CD4-positive, alpha-beta T cell treated with Interleukin-6 at 100 ng/mL for 8 hours (primary cell): ENCODE measurements around the gene PDLIM5.
"Not testable (repeated sequence)": the region's sequence is repeated elsewhere in the genome, so short reads cannot be mapped to it uniquely, and the experiment has no call there.

ENCODE experiments used
- DNase-seq: peaks from one replicate; pipeline ENCODE4 v3.0.0-alpha.2; 2020; ENCODE audit warnings: mixed read lengths, low spot score

The PDLIM5 gene

DNA sequence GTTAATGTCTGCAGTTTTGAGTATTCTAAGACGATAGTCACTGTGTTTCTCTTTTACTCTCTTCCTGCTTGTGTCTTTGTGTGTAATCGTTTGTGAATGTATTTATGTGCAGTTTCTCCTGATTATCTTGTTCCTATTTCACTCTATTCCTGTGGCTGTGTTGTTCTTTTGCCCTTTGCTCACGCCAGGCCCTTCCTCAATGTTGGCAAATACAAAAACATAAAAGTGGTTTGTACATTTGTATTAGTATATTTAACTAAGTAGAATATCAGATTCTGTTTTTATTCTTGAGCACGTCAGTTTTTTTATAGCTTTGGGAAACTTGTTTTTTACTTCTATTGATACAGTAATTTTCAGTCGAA lies 198.4 kb downstream of the PDLIM5 start:
- no peak for DNase-seq

DNA sequence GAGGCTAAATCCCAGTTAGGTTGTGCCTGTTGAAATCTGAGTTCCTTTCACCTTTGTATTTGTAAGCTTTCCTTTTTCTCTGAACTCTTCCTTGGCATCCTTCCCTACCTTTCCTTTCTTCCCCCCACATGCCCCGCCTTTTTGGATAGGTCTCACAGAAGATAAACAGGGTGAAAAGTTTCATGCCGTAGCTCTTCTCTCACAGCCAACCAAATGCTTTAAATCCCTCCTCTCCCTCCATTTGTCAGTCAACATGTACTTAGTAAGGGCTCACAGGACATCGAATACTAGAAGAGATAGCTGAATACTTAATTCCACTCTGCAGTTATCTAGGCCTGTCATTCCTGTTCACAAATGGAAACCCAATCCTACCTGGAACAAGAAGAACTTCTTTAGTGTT lies 198.9 kb downstream of the PDLIM5 start:
- no peak for DNase-seq

DNA sequence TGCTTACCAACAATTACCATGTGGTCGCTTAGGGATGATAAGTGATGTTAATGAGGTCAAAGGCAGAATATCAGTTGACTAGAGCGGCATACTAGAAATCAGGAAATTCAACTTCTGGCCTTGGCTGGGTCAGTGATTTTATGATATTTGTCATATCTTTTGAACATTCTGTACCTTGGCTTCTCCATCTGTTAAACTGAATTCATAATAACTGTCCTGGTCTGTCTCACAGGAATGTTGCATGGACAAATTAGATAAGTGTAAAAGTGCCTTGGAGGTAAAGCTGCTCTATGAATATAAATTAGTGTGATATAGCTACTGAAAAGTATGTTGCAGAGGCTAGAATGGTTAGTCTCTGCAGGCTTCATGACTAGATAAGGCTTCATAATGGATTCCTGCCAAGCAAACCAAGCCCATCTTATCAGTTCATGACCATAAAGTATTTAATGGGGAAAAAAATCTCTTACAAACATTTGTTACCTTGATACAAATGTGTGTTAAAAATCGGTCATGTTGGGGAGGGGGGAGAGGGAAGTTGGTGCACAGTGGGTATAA lies 201.4 kb downstream of the PDLIM5 start:
- DNase-seq, result no peak

GRCh38 chr4:94653984-94654609 lies 202.4 kb downstream of the PDLIM5 start:
- no peak for DNase-seq

GRCh38 chr4:94654714-94655113 lies 203.0 kb downstream of the PDLIM5 start:
- no peak for DNase-seq

- no peak for DNase-seq
Measured at GRCh38 chr4:94660614-94661013, 208.9 kb downstream of the PDLIM5 start.

DNA sequence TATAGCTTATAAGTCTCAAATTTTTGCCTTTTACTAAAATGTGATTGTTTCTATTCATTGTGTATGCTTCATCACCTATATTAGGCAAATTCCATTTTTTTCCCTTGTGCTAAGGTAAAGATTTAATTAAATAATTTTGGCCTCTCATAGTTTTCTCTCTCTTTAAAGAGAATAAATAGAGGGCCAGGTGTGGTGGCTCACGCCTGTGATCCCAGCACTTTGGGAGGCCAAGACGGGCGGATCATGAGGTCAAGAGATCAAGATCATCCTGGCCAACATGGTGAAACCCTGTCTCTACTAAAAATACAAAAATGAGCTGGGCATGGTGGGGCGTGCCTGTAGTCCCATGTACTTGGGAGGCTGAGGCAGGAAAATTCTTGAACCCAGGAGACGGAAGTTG lies 213.3 kb downstream of the PDLIM5 start:
- DNase-seq, result not testable (repeated sequence)

GRCh38 chr4:94665500-94666404 lies 214.0 kb downstream of the PDLIM5 start:
- DNase-seq, result no peak

DNA sequence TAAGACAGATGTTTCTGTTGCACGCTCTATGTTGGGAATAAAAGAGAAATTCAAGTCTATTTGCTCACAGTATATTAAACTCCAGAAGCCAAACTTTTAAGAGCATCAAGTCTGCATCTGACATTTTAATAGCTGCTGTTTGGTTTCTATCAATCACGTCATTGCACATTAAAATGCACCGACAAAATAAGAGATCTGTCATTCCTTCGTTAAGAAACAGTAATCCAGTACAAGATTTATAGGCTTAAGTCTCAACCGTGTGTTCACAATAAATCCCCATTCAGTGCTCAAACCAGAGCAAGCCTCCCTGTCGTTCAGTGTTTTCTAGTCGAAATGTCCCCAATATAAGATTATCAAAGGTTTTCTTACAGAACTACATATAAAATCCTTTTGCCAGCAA lies 217.0 kb downstream of the PDLIM5 start:
- no peak for DNase-seq

DNA sequence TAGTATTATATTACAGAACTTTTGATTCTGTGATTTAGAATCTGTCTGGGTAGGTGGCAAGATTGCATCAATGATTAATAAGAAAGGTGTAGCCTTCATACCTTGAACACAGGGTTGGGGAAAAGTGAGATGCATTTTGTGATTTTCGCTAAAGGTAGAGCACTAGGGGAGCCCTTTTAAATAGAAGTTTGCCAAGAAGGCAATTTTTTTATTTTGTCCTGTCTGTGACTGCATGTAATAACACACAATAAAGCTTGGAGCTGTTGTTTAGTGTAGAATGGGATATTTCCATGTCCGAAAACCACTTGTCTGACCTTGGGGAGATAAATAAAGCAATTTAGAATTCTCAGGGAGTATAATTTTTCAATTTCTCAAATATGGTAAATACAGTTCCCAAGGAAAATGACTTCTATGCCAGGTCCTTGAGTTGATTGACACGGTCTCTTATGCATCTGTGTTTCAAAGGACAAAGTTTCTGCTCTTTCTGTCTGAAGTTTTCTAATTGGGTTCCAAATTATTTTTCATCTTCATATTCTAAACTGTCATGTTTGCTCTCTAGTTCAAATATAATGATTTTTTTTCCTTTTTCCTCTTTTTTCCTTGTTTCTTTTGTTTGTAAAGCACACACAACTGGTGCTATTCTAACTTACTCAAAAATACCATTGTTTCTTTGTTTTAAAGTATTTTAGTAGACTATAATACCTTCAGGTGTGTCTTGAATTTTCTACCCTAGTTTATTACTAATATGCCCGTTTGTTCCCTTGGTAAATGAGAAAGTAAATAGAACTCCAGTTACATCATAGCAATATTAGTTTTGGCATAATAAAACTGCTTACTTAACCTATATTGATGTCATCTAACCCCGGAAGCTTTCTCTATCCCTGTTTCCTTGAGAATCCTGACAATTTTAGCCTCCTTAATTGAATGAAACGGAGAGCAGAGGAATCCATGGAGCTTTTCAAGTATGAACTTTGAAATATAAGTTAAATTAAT lies 218.2 kb downstream of the PDLIM5 start:
- DNase-seq, result no peak

DNA sequence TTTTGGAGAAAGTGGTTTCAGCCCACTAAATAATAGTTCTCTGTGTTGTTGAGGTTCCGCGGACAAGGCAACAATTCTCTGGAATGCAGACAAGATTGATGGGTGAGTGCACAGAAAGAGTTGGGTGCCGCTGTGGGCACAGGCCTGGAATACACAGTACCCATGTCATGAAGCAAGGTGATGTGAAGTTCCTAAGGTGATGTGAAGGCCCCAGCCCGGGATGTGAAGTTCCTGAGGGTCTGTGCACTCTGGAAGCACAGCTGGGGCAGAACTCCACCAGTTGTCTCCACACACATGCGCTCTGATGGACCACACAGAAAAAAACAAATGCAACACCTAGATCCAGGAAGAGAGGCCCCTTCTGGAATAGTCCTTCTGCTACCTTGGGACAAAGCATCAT lies 219.4 kb downstream of the PDLIM5 start:
- no peak for DNase-seq

- DNase-seq, result no peak
Measured at GRCh38 chr4:94673961-94674360, 222.2 kb downstream of the PDLIM5 start.

- DNase-seq, result no peak
Measured at GRCh38 chr4:94676970-94677369, 225.2 kb downstream of the PDLIM5 start.

DNA sequence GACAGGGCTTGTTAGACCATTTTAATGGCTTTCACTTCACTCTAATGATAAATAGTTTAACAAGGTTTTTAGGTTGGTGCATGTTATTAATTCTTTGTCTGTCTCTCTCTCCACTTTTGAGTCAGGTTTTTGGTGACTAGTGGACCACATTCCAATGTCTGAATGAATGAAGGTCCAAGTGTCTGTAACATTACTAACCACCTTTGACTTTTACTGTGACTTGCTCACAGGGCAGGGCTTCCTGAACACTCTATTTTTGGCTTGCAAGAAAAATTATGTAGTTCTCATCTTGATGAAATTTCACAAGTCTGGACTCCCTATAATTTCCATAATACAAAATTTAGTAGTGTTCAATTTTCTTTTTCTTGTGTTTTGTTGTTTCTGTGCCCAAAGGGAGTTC lies 227.2 kb downstream of the PDLIM5 start:
- DNase-seq, result no peak

GRCh38 chr4:94680176-94680862 lies 228.6 kb downstream of the PDLIM5 start:
- DNase-seq, result no peak

DNA sequence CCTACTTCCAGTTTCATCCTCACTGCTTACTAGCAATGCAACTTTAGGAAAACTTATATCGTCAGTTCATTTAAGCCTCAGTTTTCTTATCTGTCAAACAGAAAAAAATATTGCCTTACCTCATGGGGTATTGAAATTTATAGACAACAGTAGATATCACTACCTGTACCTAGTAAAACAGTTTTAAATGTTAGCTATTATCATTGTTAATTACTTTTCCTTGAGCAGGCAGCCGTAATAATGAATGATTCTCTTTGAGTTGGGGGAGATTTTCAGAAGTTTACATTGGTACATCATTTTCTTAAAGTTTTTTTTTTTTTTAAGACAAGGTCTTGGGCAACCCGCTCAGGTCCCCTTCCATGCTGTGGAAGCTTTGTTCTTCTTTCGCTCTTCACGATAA lies 234.3 kb downstream of the PDLIM5 start:
- no peak for DNase-seq

DNA sequence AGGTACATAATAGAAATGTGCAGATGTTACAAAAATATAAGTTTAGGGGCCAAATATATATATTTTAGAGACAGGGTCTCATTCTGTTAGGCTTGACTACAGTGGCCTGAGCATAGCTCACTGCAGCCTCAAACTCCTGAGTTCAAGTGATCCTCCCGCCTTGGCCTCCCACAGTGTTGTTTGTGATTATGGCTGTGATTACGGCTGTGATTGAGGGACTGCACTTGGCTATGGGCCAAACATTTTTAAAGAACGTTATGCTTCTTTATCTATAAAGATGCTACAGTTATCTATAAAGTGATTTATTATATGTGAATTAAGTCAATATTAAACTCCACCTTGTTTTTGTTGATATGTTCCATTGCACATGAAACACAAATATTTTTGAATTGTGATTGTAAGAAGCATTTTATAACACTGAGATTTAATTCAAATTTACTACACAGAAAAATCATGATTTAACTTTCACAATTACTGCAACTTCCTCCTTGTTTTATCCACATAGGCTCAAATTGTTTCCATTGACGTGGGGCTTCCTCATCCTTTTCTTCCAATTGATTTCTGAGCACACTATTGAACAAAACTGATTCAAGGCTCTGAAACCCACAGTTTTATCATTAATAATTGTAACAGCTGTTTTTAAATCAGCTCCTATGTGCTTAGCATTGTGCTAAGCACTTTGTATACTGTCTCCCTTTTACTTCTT lies 237.6 kb downstream of the PDLIM5 start:
- DNase-seq, result no peak

DNA sequence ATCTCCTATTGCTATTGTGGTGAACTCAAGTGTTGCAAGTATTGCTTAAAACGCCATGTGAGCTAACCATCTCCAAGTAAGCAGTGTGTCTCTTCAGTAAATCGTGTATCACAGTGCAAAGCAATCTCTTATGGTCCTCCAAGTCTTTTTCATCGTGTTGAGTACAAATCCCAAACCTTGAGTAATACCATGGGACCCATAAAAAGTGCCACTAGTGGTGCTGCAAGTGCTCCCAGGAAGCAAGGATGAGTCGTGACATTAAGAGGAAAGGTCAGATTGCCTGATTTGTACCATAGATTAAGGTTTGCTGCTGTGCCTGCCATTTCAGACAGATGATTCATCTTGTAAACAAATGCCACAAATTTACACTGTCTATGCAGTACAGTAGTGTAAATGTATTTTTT lies 239.1 kb downstream of the PDLIM5 start:
- no peak for DNase-seq

DNA sequence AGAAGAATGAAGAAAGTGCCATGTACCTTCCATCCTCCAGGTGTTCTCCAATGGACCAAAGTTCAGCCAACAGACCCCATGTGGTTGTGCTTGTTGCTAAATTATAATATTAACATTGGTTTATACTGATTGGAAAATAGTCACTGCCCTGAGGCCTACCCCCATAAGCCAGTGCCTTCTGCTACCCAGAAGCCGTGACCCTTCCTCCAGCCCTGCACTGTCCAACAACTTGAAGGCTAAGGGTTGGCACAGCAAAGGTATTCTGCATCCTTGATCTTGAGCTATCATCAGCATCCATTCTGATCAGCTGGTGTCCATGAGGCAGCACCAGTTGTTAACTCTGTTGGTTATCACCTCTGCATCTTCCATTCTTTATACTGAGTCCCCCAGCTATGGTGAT lies 239.8 kb downstream of the PDLIM5 start:
- DNase-seq, result no peak

DNA sequence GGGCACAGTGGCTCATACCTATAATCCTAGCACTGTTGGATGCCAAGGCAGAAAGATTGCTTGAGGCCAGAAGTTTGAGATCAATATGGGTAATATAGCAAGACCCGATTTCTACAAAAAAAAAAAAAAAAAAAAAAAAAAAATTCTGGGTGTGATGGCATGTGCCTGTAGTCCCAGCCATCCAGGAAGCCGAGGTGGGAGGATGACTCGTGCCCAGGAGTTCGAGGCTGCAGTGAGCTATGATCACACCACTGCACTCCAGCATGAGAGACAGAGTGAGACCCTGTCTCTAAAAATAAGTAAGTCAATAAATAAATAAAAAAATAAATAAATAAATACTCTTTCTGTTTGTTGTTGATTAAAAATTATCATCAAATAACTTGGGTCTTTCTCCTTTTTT lies 243.6 kb downstream of the PDLIM5 start:
- no peak for DNase-seq

- DNase-seq, result no peak
Measured at GRCh38 chr4:94698187-94698586, 246.4 kb downstream of the PDLIM5 start.
